ENCODE measurements around the gene SCAF11.
"Not testable (repeated sequence)": the region's sequence is repeated elsewhere in the genome, so short reads cannot be mapped to it uniquely, and the experiment has no call there.

SCAF11 gene, protein sequence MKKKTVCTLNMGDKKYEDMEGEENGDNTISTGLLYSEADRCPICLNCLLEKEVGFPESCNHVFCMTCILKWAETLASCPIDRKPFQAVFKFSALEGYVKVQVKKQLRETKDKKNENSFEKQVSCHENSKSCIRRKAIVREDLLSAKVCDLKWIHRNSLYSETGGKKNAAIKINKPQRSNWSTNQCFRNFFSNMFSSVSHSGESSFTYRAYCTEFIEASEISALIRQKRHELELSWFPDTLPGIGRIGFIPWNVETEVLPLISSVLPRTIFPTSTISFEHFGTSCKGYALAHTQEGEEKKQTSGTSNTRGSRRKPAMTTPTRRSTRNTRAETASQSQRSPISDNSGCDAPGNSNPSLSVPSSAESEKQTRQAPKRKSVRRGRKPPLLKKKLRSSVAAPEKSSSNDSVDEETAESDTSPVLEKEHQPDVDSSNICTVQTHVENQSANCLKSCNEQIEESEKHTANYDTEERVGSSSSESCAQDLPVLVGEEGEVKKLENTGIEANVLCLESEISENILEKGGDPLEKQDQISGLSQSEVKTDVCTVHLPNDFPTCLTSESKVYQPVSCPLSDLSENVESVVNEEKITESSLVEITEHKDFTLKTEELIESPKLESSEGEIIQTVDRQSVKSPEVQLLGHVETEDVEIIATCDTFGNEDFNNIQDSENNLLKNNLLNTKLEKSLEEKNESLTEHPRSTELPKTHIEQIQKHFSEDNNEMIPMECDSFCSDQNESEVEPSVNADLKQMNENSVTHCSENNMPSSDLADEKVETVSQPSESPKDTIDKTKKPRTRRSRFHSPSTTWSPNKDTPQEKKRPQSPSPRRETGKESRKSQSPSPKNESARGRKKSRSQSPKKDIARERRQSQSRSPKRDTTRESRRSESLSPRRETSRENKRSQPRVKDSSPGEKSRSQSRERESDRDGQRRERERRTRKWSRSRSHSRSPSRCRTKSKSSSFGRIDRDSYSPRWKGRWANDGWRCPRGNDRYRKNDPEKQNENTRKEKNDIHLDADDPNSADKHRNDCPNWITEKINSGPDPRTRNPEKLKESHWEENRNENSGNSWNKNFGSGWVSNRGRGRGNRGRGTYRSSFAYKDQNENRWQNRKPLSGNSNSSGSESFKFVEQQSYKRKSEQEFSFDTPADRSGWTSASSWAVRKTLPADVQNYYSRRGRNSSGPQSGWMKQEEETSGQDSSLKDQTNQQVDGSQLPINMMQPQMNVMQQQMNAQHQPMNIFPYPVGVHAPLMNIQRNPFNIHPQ (N-terminal part only)

DNA sequence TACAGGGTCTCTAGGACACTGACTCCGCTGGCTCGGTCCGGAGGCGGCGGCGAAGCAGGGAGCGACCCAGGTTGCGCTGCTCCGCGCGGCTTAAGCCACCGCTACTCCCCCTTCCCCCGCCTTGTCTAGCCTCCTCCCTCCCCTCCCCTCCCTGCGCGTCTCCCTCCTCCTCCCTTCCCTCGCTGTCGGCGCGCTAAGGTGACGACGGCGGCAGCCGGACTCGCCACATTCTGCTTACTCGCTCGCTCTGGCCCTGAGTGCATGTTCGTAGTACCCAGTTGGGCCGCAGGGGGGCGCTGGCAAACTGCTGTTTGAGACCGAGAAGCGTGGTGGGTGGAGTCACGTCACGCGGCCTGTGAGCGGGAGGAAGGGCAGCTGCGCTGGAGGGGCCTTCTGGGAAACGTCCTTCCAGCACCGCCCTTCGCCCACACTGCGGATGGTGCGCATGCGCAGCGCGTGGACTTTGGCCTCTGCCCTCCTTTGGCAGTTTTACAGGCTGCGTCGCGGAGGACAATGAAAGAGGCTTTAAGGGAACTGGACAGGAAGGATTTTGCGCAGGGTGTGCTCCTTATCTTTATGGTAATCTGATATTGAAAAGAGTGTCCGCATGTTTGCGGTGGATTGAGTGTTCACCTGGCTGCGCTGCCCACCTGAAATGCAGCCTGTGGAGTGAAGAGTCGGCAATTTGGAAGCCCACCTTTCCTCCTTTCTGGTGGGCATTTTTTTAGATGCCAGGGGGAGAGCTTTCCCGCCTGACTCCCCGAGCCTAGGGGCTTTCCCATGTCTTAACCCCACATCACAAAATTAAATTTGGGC lies at the start of gene SCAF11:
Gene SCAF11 (minus strand): TSS at position 107 of the 816 bp plus-strand sequence. CDS start 26,407 bp downstream, outside the sequence.
- DNase-seq: peak; percentile 99

DNA sequence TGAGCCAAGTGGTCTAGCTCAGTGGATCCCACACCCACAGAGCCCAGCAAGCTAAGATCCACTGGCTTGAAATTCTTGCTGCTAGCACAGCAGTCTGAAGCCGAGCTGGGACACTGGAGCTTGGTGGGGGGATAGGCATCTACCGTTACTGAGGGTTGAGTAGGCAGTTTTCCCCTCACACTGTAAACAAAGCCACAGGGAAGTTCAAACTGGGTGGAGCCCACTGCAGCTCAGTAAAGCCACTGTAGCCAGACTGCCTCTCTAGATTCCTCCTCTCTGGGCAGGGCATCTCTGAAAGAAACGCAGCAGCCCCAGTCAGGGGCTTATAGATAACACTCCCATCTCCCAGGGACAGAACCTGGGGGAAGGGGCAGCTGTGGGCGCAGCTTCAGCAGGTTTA lies 46.7 kb upstream of the SCAF11 start:
- not testable (repeated sequence) for DNase-seq

DNA sequence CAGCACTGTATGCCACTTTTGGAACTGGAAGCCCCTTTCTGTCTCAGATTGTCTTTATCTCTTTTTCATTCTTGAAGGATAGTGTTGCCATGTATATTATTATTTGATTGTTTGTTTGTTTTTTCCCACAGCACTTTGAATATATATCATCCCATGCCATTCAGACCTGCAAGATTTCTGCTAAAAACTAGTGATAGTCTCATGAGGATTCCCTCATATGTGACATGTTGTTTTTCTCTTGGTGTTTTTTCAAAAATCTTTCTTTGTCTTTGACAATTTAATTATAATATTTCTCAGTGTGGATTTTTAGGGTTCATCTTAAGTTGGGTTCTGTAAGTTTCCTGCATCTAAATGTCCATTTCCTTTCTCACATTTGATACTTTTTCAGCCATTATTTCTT lies 36.8 kb upstream of the SCAF11 start:
- no peak for DNase-seq

DNA sequence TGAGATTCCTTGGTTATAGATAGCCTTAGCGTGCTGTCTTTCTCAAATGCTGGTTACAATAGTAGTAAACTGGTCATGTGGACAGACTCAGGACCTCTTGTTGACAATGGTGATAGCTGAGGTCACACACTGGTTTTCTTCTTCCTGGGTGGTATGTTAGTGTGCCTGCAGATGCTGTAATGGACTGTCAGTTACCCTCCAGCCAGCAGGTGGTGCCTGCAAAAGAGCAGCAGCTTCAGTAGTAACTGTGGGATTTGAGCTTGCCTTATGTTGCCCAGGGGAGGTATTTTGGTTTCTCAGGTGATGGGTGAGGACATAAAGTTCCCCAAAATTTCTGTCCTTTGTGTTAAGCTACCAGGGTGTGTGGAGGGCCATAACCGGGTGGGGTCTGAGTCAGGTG lies 33.7 kb upstream of the SCAF11 start:
- no peak for DNase-seq

DNA sequence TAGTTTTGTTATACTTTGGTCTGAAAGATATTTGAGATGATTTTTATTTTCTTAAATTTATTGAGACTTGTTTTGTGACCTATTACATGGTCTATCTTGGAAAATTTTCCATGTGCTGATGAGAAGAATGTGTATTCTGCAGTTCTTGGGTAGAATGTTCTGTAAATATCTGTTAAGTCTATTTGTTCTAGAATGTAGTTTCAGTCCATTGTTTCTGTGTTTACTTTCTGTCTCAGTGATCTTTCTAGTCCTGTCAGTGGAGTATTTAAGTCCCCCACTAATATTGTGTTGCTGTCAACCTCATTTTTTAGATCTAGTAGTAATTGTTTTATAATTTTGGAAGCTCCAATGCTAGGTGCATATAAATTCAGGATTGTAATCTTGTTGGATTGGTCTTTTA lies 30.4 kb upstream of the SCAF11 start:
- no peak for DNase-seq

DNA sequence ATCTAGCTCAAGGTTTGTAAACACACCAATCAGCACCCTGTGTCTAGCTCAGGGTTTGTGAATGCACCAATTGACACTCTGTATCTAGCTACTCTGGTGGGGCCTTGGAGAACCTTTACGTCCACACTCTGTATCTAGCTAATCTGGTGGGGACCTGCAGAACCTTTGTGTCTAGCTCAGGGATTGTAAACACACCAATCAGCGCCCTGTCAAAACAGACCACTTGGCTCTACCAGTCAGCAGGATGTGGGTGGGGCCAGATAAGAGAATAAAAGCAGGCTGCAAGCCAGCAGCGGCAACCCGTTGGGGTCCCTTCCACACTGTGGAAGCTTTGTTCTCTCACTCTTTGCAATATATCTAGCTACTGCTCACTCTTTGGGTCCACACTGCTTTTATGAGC lies 28.3 kb upstream of the SCAF11 start:
- DNase-seq: not testable (repeated sequence)

DNA sequence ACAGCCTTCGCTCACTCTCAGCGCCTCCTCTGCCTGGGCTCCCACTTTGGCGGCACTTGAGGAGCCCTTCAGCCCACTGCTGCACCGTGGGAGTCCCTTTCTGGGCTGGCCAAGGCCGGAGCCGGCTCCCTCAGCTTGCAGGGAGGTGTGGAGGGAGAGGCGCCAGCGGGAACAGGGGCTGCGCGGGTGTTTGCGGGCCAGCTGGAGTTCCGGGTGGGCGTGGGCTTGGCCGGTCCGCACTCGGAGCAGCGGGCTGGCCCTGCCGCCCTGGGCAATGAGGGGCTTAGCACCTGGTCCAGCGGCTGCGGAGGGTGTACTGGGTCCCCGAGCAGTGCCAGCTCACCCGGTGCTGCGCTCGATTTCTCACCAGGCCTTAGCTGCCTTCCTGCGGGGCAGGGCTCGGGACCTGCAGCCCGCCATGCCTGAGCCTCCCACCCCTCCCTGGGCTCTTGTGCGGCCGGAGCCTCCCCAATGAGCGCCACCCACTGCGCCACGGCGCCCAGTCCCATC lies 27.5 kb upstream of the SCAF11 start:
- not testable (repeated sequence) for DNase-seq

DNA sequence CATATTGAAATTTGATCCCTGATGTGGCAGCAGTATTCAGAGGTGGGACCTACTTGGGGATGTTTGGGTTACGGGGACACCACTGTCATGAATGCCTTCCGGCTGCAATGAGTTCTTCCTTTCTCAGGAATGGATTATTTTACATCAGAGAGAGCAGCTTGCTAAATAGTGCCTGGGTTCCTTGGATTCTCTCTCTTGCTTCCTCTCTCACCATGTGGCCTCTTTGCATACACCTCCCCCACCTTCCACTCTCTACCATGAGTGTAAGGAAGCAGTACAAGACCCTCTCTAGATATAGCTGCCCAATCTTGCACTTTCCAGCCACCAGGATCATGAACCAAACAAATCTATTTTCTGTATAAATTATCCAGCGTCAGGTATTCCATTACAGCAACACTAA lies 15.4 kb upstream of the SCAF11 start:
- DNase-seq: no peak

DNA sequence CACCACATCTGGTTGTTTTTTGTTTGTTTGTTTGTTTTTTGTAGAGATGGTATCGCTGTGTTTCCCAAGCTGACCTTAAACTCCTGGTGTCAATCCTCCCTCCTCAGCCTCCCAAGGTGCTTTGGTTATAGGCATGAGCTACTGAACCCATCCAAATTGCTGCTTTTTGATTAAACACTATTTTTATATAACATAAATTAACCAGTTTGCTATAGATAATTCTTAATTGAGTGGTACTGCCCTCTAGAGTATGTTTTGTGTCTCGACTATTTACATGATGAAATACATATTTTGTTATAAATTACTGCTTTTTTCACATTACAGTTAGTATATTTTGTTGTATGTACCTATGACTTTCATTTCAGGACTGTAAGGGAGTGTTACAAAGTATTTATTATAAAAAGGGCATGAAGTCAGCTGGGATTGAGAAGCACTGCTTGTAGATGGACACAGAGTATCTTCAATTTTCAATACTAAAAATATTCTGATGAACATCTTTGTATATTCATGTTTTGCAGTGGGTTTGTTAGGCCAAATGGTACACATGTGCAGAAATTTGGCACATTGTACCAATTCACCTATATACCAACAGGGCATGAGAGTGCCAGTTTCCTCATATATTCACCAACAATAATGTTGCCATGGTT lies 14.9 kb upstream of the SCAF11 start:
- DNase-seq: no peak

DNA sequence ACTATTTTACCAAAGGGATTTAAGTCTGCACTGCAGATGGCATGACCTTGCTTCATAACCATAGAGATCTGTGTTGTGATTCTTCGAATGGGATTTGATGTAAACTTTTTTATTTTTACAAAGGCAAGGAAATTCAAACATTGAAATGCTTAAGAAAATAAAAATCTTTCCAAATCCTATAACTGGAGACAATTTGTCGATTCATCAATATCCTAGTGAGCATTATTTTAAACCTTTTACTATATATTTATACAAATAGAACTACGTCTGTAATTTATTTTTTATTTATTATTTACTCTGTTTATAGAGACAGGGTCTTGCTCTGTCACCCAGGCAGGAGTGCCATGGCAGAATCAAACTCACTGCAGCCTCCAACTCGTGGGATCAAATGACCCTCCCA lies 14.3 kb upstream of the SCAF11 start:
- DNase-seq: no peak

DNA sequence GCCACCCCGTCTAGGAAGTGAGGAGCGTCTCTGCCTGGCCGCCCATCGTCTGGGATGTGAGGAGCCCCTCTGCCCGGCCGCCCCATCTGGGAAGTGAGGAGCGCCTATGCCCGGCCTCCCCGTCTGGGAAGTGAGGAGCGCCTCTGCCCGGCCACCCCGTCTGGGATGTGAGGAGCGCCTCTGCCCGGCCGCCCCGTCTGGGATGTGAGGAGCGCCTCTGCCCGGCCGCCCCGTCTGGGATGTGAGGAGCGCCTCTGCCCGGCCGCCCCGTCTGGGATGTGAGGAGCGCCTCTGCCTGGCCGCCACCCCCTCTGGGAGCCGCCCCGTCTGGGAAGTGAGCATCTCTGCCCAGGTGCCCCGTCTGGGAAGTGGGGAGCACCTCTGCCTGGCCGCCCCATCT lies 9.7 kb upstream of the SCAF11 start:
- DNase-seq: not testable (repeated sequence)

DNA sequence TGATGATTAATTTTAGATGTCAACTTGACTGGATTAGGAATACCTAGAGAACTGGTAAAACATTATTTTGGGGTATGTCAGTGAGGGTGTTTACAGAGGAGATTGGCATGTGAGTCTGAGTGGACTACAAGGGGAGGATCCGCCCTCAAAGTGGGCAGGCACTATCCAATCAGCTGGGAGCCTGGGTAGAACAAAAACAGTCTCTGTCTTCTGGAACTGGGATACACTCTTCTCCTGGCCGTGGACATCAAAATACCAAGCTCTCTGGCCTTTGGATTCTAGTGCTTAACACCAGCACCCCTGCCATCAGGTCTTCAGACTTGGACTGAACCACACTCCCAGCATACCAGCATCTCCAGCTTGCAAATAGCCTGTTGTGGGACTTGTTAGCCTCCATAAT lies 4.4 kb upstream of the SCAF11 start:
- DNase-seq: no peak

DNA sequence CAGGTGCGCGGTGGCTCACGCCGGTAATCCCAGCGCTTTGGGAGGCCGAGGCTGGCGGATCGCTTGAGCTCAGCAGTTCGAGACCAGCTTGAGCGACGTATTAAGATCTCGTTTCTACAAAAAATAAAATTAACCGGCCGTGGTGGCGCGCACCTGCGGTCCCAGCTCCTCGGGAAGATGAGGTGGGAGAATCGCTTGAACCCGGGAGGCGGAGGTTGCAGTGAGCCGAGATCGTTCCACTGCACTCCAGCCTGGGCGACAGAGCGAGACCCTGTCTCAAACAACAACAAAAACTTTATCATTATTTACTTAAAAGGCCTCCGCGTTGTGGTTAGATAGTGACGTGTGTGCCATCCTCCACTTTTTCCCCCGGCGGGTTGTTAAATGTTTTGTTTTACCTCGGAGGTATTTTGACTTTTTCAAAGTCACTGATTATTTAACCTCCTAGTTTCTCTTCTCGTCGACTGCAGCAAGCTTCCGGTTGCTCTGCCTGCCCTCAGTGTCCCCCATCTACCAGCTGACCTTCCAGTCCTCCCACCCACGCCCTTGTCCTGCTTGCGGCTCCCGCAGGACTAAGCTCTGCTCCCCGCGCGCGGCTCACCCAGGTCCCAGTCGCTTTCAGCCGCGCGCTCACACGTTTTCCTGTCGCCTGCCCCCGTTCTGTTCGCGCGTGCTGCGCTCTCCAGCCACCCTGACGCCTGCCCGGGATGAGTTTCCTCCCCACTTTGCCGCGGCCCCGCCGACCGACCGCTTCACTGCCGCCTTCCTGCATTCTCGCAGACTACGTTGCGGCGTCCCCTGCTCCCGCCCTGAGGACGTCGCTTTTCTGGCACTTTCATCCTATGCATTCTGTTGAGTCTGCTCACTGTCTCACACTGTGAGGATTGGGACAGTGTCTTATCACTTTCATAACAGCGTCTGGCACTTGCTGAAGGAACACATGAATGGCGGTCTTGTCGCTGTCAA lies 1.2 kb upstream of the SCAF11 start:
- no peak for DNase-seq

DNA sequence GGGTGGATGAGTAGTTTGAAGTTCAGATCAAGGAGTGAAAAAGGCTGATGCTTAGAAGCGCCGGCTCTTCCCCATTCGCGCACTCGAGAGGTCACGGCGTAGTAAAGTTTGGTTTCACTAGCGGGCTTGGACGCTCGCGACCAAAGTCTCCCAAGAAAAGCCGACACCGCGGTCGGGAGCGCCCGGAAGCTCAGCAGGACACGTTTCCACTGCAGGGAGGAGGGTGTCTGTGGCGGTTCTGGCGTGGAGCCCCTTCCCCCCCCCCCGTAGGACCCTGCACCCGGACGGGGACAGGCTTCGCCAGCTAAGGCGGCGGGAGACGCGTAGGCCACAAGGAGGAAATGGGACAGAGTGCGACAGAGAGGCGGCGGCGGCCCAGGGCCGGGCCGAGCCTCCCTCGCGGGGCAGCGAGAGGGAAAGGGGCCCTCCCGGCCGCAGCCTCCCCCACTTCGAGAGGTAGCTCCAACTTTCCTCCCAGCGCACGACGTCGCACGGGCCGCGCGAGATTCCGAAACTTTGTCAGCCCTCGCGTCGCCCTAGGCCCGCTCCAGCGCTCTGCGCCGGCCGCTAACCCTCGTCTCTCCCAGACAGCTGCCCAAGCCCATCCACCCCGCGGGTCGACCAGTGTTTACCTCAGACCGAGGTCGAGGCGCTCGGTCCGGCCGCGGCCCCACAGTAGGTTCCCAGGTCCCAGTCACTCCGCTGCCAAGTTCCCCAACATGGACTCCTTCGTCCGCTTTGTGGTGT lies 480 bp downstream of the SCAF11 start:
- no peak for DNase-seq

DNA sequence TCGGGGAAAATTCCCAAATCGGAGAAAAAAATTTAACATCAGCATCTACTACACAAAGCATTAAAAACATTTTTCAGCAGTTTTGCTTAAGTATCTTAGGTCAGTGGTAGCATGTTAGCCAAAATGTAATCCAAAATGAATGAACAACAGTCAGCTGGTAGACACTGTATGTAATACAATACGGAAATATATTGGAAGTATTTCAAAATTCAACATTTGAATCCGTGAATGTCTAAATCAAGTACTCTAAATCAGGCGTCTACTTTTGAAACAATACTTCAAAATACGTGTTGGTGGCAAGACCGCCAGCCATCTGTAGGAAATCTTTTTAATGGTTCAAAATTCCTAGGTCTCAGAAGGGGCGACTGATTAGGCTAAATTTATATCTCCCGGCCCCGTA lies 1.1 kb downstream of the SCAF11 start:
- no peak for DNase-seq

DNA sequence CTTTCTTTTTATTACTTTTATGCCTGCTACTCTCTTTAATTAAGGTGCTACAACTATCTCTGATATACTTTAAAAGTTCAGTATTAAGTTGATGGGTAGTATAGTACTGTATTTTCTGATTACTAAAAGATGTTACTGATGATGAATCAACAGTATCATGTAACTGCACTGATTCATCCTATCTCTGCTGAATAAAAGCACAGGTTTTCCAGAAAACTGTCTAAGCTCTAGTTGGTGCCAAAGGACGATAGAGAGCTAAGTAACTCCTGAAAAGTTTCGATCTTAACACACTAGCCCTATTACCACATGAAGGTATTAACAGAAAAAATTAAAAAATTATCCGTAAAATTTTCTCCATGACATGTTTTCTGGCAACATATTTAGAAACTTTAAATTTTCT lies 2.1 kb downstream of the SCAF11 start:
- no peak for DNase-seq

DNA sequence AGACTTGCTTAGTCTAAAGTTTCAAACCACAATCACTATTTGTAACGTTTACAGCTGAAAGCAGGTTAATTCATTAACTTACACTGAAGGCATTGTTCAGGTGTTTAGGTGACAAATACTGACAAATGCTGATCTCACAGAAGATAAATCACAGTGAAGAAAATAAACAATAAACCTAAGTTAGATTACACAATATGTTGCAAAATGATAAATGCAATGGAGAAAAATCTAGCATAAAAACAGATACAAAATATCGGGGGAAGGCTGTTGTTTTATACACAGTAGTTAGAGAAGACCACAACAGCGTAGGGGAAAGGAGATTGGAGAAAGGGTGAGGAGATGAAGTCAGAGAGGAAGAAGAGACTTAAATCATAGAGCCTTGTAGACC lies 3.0 kb downstream of the SCAF11 start:
- no peak for DNase-seq

DNA sequence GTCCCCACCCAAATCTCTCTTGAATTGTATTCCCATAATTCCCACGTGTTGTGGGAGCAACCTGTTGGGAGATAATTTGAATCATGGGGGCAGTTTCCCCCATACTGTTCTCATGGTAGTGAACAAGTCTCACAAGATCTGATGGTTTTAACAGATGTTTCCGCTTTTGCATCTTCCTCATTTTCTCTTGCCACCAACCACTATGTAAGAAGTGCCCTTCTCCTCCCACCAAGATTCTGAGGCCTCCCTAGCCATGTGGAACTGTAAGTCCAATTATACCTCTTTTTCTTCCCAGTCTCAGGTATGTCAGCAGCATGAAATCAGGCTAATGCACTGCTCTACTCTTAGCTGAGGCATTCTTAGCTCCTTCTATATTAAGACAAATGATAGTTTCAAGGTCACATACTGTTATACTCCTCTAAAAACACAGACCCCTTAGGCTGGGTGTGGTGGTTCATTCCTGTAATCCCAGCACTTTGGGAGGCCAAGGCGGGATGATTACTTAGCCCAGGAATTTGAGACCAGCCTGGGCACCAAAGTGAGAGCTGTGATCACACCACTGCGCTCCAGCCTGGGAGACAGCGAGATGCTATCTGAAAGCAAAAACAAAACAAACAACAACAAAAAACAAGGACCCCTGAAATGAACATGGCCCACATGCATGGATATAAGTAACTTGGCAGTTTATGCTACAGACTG lies 3.6 kb downstream of the SCAF11 start:
- no peak for DNase-seq
